Sciatic nerve (tissue), 2 donors: ENCODE data around the gene DCDC2B. TPM values are rescaled to one million over a fixed set of nuclear protein-coding genes. Genes with fewer than 3 reads are reported as not detected.

Source experiments
- ATAC-seq: fragments of 200-7000 bp; cut with Tn5 transposase; one replicate; pipeline ENCODE4 v1.9.1; 2020; ENCODE audit warnings: mild to moderate bottlenecking, moderate library complexity
- DNase-seq: peaks from one replicate; pipeline ENCODE4 v3.0.0-alpha.2; 2020; ENCODE audit warnings: low spot score
- intact Hi-C: fragments of 100-400 bp; cut with DNase I; formaldehyde crosslinking; loops from one replicate; pipeline ENCODE4 v1.14.2; 2022
- total RNA-seq: library from RNA; stranded (reverse); fragmentation: NEBNext Ultra II Directional; extraction: Animal tissue kit (Norgen Biotek cat#: 25700); gene quantifications from one replicate; pipeline ENCODE4 v1.2.1, GENCODE V29; 2021
- donor health status: DM: no; HTN: no; CAD: no.
- donor health status: DM: no; HTN: no; CAD: no.

The DCDC2B gene
- total RNA-seq, 1 donor from 2014 or later: not detected

GRCh38 chr1:32220746-32221580 lies 12.1 kb downstream of the DCDC2B start:
- no peak for ATAC-seq
- intact Hi-C loops: no loop called here

GRCh38 chr1:32221581-32221979 lies 12.7 kb downstream of the DCDC2B start:
- no peak for DNase-seq
- no peak for ATAC-seq
- intact Hi-C loops: no loop called here

More at GRCh38 chr1:32220746-32221580, 12.1 kb downstream of the DCDC2B start:
- no peak for DNase-seq

GRCh38 chr1:32221980-32222755 lies 13.3 kb downstream of the DCDC2B start, which contains the start of the genes EIF3I and TMEM234:
Gene EIF3I (plus strand): TSS chr1:32222407. CDS start chr1:32222442, 35 bp downstream.
Gene TMEM234 (minus strand): TSS chr1:32222353. CDS start chr1:32222322, 31 bp downstream.
- peak; percentile 95 for DNase-seq
- intact Hi-C loops: no loop called here
- peak; percentile 98 for ATAC-seq

- intact Hi-C loops: no loop called here
- ATAC-seq: no peak
Measured at GRCh38 chr1:32223683-32224082, 14.8 kb downstream of the DCDC2B start.

GRCh38 chr1:32224285-32224684 lies 15.4 kb downstream of the DCDC2B start:
- no peak for DNase-seq
- intact Hi-C loops: no loop called here
- ATAC-seq: no peak

More at GRCh38 chr1:32223683-32224082, 14.8 kb downstream of the DCDC2B start:
- DNase-seq: no peak

- DNase-seq: no peak
- intact Hi-C loops: no loop called here
- ATAC-seq: no peak
Measured at GRCh38 chr1:32228771-32229170, 19.9 kb downstream of the DCDC2B start.

- no peak for ATAC-seq
- intact Hi-C loops: no loop called here
- DNase-seq: no peak
Measured at GRCh38 chr1:32231843-32232432, 23.0 kb downstream of the DCDC2B start.

GRCh38 chr1:32232558-32233304 lies 23.8 kb downstream of the DCDC2B start:
- DNase-seq: no peak
- intact Hi-C loops: no loop called here
- no peak for ATAC-seq

- intact Hi-C loops: no loop called here
- ATAC-seq: no peak
- DNase-seq: no peak
Measured at GRCh38 chr1:32234792-32235191, 25.9 kb downstream of the DCDC2B start.

GRCh38 chr1:32239337-32239736 lies 30.4 kb downstream of the DCDC2B start:
- intact Hi-C loops: no loop called here
- ATAC-seq (no peak), DNase-seq (no peak)

- ATAC-seq (peak; percentile 20), DNase-seq (no peak)
- intact Hi-C loops: no loop called here
Measured at GRCh38 chr1:32239790-32240139, 30.9 kb downstream of the DCDC2B start.

GRCh38 chr1:32240140-32240951 lies 31.5 kb downstream of the DCDC2B start:
- peak; percentile 87 for ATAC-seq

GRCh38 chr1:32241001-32241763 lies 32.3 kb downstream of the DCDC2B start:
- DNase-seq (peak; percentile 70), ATAC-seq (peak; percentile 71)
- intact Hi-C loops: no loop called here

More at GRCh38 chr1:32240140-32240951, 31.5 kb downstream of the DCDC2B start:
- intact Hi-C loops: no loop called here
- peak; percentile 85 for DNase-seq

GRCh38 chr1:32242341-32242851 lies 33.5 kb downstream of the DCDC2B start:
- DNase-seq (no peak), ATAC-seq (no peak)
- intact Hi-C loops: no loop called here

GRCh38 chr1:32246888-32247273 lies 38.0 kb downstream of the DCDC2B start, which contains the start of gene FAM167B:
Gene FAM167B (plus strand): TSS chr1:32247222. CDS start chr1:32247422, 200 bp downstream.
- DNase-seq (no peak), ATAC-seq (peak; percentile 85)
- intact Hi-C loops: no loop called here

- ATAC-seq (peak; percentile 16), DNase-seq (no peak)
- intact Hi-C loops: no loop called here
Measured at GRCh38 chr1:32247452-32247851, 38.6 kb downstream of the DCDC2B start.
